Neuronal stem cell (in vitro differentiated cells): ENCODE results near the gene WFIKKN1.

Source experiments
- DNase-seq: peaks from one replicate; pipeline ENCODE4 v3.0.0-alpha.2; 2013; ENCODE audit warnings: low spot score
- H2AFZ ChIP-seq: one replicate; pipeline ENCODE4 v1.6.1; 2013; ENCODE audit warnings: mild to moderate bottlenecking, low read length, inconsistent platforms
- H2AK5ac ChIP-seq: 2 replicates; pipeline ENCODE4 v1.6.1; 2013; ENCODE audit warnings: low read depth, mild to moderate bottlenecking, inconsistent platforms, low read length, moderate library complexity, mixed read lengths
- H2BK120ac ChIP-seq: 2 replicates; pipeline ENCODE4 v1.6.1; 2013; ENCODE audit warnings: low read depth, mild to moderate bottlenecking, inconsistent platforms, low read length, moderate library complexity, mixed read lengths
- H2BK12ac ChIP-seq: one replicate; pipeline ENCODE4 v1.6.1; 2013; ENCODE audit warnings: low read length, inconsistent platforms
- H2BK15ac ChIP-seq: 2 replicates; pipeline ENCODE4 v1.6.1; 2013; ENCODE audit warnings: mild to moderate bottlenecking, low read length, inconsistent platforms, mixed read lengths
- H2BK5ac ChIP-seq: one replicate; pipeline ENCODE4 v1.6.1; 2013; ENCODE audit warnings: inconsistent platforms, mild to moderate bottlenecking, low read length, moderate library complexity
- H3K14ac ChIP-seq: one replicate; pipeline ENCODE4 v1.6.1; 2013; ENCODE audit warnings: low read length, inconsistent platforms
- H3K18ac ChIP-seq: 2 replicates; pipeline ENCODE4 v1.6.1; 2013; ENCODE audit warnings: low read length, inconsistent platforms
- H3K23ac ChIP-seq: 2 replicates; pipeline ENCODE4 v1.6.1; 2013; ENCODE audit warnings: low read depth, mild to moderate bottlenecking, mixed read lengths, low read length, inconsistent platforms; ENCODE audit not compliant: poor library complexity
- H3K27ac ChIP-seq: replicated peaks from 3 replicates; pipeline ENCODE4 v1.5.1; 2013; ENCODE audit warnings: low read length, inconsistent platforms
- H3K27me3 ChIP-seq, 3 experiments: 2 replicates each; pipeline ENCODE4 v1.6.1; 2013; ENCODE audit warnings: low read length in 3 of 3, mild to moderate bottlenecking in 2 of 3, inconsistent platforms in 1 of 3, low read depth in 1 of 3, mixed read lengths in 1 of 3, moderate library complexity in 1 of 3; ENCODE audit not compliant: control insufficient read depth in 3 of 3, insufficient read depth in 3 of 3
- H3K36me3 ChIP-seq, 2 donors: replicated peaks in 1 of 2; 2 replicates each; pipeline ENCODE4 v1.6.1; 2013; ENCODE audit warnings: low read length in 2 of 2; ENCODE audit not compliant: control insufficient read depth in 2 of 2, insufficient read depth in 2 of 2
- H3K4ac ChIP-seq: 2 replicates; pipeline ENCODE4 v1.6.1; 2013; ENCODE audit warnings: inconsistent platforms, mild to moderate bottlenecking, low read length, moderate library complexity
- H3K4me1 ChIP-seq, 2 donors: 1 replicate in 1 of 2; 2 replicates in 1 of 2; pipeline ENCODE4 v1.6.1; 2013; ENCODE audit warnings: low read length in 2 of 2, low read depth in 1 of 2; ENCODE audit not compliant: control insufficient read depth in 2 of 2, insufficient read depth in 1 of 2
- H3K4me2 ChIP-seq: one replicate; pipeline ENCODE4 v1.6.1; 2013; ENCODE audit warnings: mild to moderate bottlenecking, low read length, inconsistent platforms; ENCODE audit not compliant: insufficient read depth, poor library complexity, severe bottlenecking
- H3K4me3 ChIP-seq, 2 donors: 2 replicates each; pipeline ENCODE4 v1.5.1; 2013; ENCODE audit warnings: low read length in 2 of 2, mild to moderate bottlenecking in 2 of 2, inconsistent platforms in 1 of 2, moderate library complexity in 1 of 2
- H3K79me1 ChIP-seq: one replicate; pipeline ENCODE4 v1.6.1; 2013; ENCODE audit warnings: low read depth, mild to moderate bottlenecking, inconsistent platforms, low read length, moderate library complexity
- H3K9ac ChIP-seq: one replicate; pipeline ENCODE4 v1.6.1; 2013; ENCODE audit warnings: mild to moderate bottlenecking, low read depth, low read length, inconsistent platforms; ENCODE audit not compliant: poor library complexity
- H3K9me3 ChIP-seq, 2 donors: replicated peaks in 1 of 2; 2 replicates each; pipeline versions ENCODE3 to v1.6.1; 2013; ENCODE audit warnings: low read length in 2 of 2, mild to moderate bottlenecking in 2 of 2, inconsistent platforms in 1 of 2, low read depth in 1 of 2, mixed read lengths in 1 of 2, moderate library complexity in 1 of 2; ENCODE audit not compliant: control insufficient read depth in 2 of 2, insufficient read depth in 1 of 2
- H4K8ac ChIP-seq: one replicate; pipeline ENCODE4 v1.6.1; 2013; ENCODE audit warnings: low read depth, mild to moderate bottlenecking, inconsistent platforms, low read length, moderate library complexity
- H4K91ac ChIP-seq: one replicate; pipeline ENCODE4 v1.6.1; 2013; ENCODE audit warnings: low read length, low read depth, mild to moderate bottlenecking, inconsistent platforms; ENCODE audit not compliant: poor library complexity
- WGBS, 2 donors: extraction: QIAGEN DNeasy Blood & Tissue Kit; methylation state at CpG; one replicate each; pipeline ENCODE4 v1.1.7; 2013; ENCODE audit warnings: missing lambda C conversion rate in 2 of 2, mixed read lengths in 1 of 2; ENCODE audit not compliant: insufficient read length in 2 of 2, insufficient replicate concordance in 1 of 2; ENCODE audit errors: extremely low coverage in 2 of 2; 5-methylcytosine and 5-hydroxymethylcytosine counted together

The WFIKKN1 gene

DNA sequence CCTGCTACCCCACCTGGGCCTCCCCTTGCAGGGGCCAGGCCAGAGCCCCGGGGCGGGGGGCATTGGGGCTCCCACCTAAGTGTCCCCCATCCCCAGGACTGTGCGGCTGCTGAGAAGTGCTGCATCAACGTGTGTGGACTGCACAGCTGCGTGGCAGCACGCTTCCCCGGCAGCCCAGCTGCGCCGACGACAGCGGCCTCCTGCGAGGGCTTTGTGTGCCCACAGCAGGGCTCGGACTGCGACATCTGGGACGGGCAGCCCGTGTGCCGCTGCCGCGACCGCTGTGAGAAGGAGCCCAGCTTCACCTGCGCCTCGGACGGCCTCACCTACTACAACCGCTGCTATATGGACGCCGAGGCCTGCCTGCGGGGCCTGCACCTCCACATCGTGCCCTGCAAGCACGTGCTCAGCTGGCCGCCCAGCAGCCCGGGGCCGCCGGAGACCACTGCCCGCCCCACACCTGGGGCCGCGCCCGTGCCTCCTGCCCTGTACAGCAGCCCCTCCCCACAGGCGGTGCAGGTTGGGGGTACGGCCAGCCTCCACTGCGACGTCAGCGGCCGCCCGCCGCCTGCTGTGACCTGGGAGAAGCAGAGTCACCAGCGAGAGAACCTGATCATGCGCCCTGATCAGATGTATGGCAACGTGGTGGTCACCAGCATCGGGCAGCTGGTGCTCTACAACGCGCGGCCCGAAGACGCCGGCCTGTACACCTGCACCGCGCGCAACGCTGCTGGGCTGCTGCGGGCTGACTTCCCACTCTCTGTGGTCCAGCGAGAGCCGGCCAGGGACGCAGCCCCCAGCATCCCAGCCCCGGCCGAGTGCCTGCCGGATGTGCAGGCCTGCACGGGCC lies 1.9 kb downstream of the WFIKKN1 start:
- Histone ChIP-seq H2AK5ac (peak overlapping the region; percentile 94), H3K4ac (peak overlapping the region; percentile 53), H3K4me2 (no peak overlapping the region), H3K23ac (peak overlapping the region; percentile 65), H3K36me3 (peaks cover 12 to 36% of the 10 kb centered on the region in 2 donors), H3K27me3 (peaks cover 0 to 1% (median 0%) of the 10 kb centered on the region in 3 experiments), H2AFZ (no peak overlapping the region), H3K79me1 (peaks cover 22% of the 10 kb centered on the region), H4K91ac (peak overlapping the region; percentile 53), H4K8ac (peak overlapping the region; percentile 65), H3K9ac (peak overlapping the region; percentile 77), H3K4me3 (no peak overlapping the region), H3K18ac (peak overlapping the region; percentile 89), H2BK12ac (peak overlapping the region; percentile 73), H2BK5ac (no peak overlapping the region), H3K27ac (no peak overlapping the region), H2BK120ac (peak overlapping the region; percentile 72), H3K4me1 (peaks cover 31 to 40% of the 10 kb centered on the region in 2 donors), H3K9me3 (no peaks in the 10 kb centered on the region), H2BK15ac (peak overlapping the region; percentile 81), H3K14ac (peak overlapping the region; percentile 38)
- no CpG with 5 or more reads among the region's 67 CpGs for WGBS, 2 donors
- no peak for DNase-seq

DNA sequence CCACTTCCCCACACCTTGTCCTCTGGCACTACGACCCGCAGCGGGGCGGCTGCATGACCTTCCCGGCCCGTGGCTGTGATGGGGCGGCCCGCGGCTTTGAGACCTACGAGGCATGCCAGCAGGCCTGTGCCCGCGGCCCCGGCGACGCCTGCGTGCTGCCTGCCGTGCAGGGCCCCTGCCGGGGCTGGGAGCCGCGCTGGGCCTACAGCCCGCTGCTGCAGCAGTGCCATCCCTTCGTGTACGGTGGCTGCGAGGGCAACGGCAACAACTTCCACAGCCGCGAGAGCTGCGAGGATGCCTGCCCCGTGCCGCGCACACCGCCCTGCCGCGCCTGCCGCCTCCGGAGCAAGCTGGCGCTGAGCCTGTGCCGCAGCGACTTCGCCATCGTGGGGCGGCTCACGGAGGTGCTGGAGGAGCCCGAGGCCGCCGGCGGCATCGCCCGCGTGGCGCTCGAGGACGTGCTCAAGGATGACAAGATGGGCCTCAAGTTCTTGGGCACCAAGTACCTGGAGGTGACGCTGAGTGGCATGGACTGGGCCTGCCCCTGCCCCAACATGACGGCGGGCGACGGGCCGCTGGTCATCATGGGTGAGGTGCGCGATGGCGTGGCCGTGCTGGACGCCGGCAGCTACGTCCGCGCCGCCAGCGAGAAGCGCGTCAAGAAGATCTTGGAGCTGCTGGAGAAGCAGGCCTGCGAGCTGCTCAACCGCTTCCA lies 2.7 kb downstream of the WFIKKN1 start:
- H3K79me1 ChIP-seq, result peaks cover 22% of the 10 kb centered on the region
- H3K18ac ChIP-seq, result no peak overlapping the region
- no peak overlapping the region for H3K27ac ChIP-seq
- no peak overlapping the region for H2BK120ac ChIP-seq
- peak overlapping the region; percentile 81 for H2BK15ac ChIP-seq
- peak overlapping the region; percentile 58 for H2BK12ac ChIP-seq
- peaks cover 0 to 1% (median 0%) of the 10 kb centered on the region in 3 experiments for H3K27me3 ChIP-seq
- peaks cover 37 to 42% of the 10 kb centered on the region in 2 donors for H3K4me1 ChIP-seq
- no CpG with 5 or more reads among the region's 74 CpGs for WGBS, 2 donors
- peaks cover 12 to 28% of the 10 kb centered on the region in 2 donors for H3K36me3 ChIP-seq
- H2BK5ac ChIP-seq, result no peak overlapping the region
- H4K91ac ChIP-seq, result peak overlapping the region; percentile 30
- no peak overlapping the region for H4K8ac ChIP-seq
- H3K23ac ChIP-seq, result peak overlapping the region; percentile 65
- H3K14ac ChIP-seq, result no peak overlapping the region
- H3K4ac ChIP-seq, result no peak overlapping the region
- H3K9me3 ChIP-seq, result no peaks in the 10 kb centered on the region
- no peak for DNase-seq
- peak overlapping the region in 1 of 2 donors; percentile 13 for H3K4me3 ChIP-seq
- H2AFZ ChIP-seq, result no peak overlapping the region
- no peak overlapping the region for H3K9ac ChIP-seq
- H2AK5ac ChIP-seq, result no peak overlapping the region
- H3K4me2 ChIP-seq, result no peak overlapping the region

DNA sequence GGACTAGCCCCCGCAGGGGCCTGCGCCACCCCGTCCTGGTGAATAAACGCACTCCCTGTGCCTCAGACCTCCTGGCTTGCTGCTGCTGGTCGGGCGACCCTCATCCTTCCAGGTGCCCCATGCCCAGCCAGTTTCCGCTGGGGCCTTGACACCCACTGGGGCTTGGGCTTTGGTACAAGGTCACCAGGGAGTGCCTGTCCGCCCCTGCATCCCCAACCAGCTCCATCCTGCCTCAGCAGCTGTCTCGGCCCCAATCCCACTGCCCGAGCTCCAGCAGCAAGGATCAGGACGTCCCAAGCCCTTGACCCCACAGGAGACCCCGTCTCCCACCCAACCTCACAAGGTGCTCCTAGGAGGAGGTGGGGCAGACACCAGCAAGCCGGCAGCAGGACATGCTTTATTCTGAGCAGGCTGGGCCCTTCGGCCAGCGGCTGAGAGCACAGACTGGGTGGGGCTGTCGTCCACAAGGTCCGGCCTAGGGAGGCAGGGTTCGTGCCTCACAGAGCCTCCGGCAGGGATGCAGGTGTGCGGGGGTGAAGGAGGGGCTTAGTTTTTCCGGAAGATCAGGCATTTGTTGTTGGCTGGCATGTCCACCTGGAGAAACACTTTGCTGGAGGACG lies 3.4 kb downstream of the WFIKKN1 start:
- Histone ChIP-seq H3K14ac (no peak overlapping the region), H3K23ac (peak overlapping the region; percentile 65), H2AFZ (no peak overlapping the region), H3K36me3 (peaks cover 12 to 25% of the 10 kb centered on the region in 2 donors), H3K27ac (no peak overlapping the region), H3K4me2 (no peak overlapping the region), H3K4me3 (peak overlapping the region; percentile 13 to 99), H2BK12ac (no peak overlapping the region), H2BK120ac (no peak overlapping the region), H2BK15ac (no peak overlapping the region), H3K18ac (no peak overlapping the region), H3K4ac (no peak overlapping the region), H4K91ac (no peak overlapping the region), H4K8ac (no peak overlapping the region), H3K4me1 (peaks cover 32 to 41% of the 10 kb centered on the region in 2 donors), H3K79me1 (peaks cover 19% of the 10 kb centered on the region), H2BK5ac (peak overlapping the region; percentile 95), H2AK5ac (peak overlapping the region; percentile 35), H3K27me3 (peaks cover 0 to 1% (median 0%) of the 10 kb centered on the region in 3 experiments), H3K9ac (peak overlapping the region; percentile 44), H3K9me3 (no peaks in the 10 kb centered on the region)
- no CpG with 5 or more reads among the region's 22 CpGs for WGBS, 2 donors
- no peak for DNase-seq
